DND-41 (cell line): Measurements from ENCODE around the gene FOXF2.

Source experiments
- EZH2 ChIP-seq: IDR thresholded peaks from 3 replicates; pipeline ENCODE4 v1.6.1; 2012; ENCODE audit warnings: borderline replicate concordance, low read depth, mild to moderate bottlenecking, moderate library complexity, low read length, inconsistent platforms; ENCODE audit not compliant: severe bottlenecking
- TF ChIP-seq, protein P1 (sequence below): IDR thresholded peaks from 2 replicates; pipeline ENCODE4 v1.5.1; 2012; ENCODE audit warnings: borderline replicate concordance, low read length, moderate library complexity, mild to moderate bottlenecking; ENCODE audit not compliant: poor library complexity, severe bottlenecking; ENCODE audit errors: extremely low read depth

DNA sequence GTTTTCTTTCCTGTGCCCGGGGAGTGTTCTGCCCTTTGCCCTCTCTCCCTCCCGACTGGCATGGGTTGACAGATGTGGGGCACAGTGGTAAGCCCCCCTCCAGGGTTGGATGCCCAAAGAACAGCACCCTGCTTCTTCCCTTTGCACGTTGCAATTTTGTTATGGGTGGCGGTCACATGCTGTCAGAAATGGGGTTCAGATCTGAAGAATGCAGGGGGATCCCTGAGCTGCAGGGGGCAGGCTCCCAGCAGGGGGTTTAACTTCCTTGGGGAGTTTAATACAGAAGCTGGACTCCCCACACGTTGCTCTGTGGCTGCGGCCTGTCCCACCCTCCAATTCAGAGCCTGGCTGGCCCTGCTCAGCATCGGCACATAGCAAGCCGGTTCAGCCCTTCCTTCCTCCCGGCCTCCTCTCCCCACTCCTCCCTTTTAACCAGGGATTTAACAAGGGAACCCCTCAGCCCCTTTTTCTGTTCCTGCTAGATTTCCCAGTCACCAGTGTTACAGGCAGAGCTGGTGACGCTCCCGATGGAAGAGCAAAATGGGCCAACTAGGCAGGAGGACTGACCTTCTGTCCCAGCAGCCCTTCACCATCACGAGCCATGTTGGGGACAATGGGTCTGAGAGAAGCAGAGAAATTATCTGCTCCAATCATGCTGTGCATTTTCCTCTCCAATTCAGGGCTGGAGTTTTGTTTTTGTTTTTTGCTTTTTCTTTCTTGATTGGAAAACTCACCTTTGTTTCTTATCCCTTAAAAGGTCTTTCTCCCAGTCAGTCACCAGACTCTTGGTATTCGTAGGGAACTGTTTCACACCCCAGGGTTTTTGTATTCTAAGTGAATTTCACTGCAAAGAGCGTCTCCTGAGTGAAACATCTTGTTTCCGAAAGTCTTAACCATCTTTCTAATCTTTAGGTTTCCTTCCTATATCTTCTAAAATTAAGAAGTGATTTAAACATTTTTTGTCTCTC is 6.8 kb downstream of the FOXF2 start:
- TF ChIP-seq EZH2 = no peak
- TF ChIP-seq, protein P1, sequence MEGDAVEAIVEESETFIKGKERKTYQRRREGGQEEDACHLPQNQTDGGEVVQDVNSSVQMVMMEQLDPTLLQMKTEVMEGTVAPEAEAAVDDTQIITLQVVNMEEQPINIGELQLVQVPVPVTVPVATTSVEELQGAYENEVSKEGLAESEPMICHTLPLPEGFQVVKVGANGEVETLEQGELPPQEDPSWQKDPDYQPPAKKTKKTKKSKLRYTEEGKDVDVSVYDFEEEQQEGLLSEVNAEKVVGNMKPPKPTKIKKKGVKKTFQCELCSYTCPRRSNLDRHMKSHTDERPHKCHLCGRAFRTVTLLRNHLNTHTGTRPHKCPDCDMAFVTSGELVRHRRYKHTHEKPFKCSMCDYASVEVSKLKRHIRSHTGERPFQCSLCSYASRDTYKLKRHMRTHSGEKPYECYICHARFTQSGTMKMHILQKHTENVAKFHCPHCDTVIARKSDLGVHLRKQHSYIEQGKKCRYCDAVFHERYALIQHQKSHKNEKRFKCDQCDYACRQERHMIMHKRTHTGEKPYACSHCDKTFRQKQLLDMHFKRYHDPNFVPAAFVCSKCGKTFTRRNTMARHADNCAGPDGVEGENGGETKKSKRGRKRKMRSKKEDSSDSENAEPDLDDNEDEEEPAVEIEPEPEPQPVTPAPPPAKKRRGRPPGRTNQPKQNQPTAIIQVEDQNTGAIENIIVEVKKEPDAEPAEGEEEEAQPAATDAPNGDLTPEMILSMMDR = no peak
